Stomach smooth muscle (tissue), 2 donors: Measurements from ENCODE around the gene SLC25A34.
"Not testable (repeated sequence)": the region's sequence is repeated elsewhere in the genome, so short reads cannot be mapped to it uniquely, and the experiment has no call there.

ENCODE experiments used
- H3K27ac ChIP-seq: one replicate; pipeline ENCODE4 v1.7.0; 2013; ENCODE audit warnings: mild to moderate bottlenecking, low read length, inconsistent platforms
- H3K27me3 ChIP-seq, 2 donors: one replicate each; pipeline ENCODE4 v1.7.0; 2013; ENCODE audit warnings: low read length in 2 of 2; ENCODE audit not compliant: insufficient read depth in 2 of 2, control insufficient read depth in 1 of 2
- H3K36me3 ChIP-seq, 2 donors: one replicate each; pipeline ENCODE4 v1.7.0; 2013; ENCODE audit warnings: low read length in 2 of 2; ENCODE audit not compliant: control insufficient read depth in 2 of 2, insufficient read depth in 2 of 2
- H3K4me1 ChIP-seq: one replicate; pipeline ENCODE4 v1.7.0; 2013; ENCODE audit warnings: low read length; ENCODE audit not compliant: control insufficient read depth, insufficient read depth
- H3K4me3 ChIP-seq, 2 donors: one replicate each; pipeline ENCODE4 v1.7.0; 2013; ENCODE audit warnings: low read length in 2 of 2
- H3K9ac ChIP-seq, 2 donors: one replicate each; pipeline ENCODE4 v1.7.0; 2013; ENCODE audit warnings: low read length in 2 of 2, mild to moderate bottlenecking in 1 of 2
- H3K9me3 ChIP-seq, 2 donors: one replicate each; pipeline ENCODE4 v1.7.0; 2013; ENCODE audit warnings: low read length in 2 of 2; ENCODE audit not compliant: control insufficient read depth in 2 of 2
- donor health status: healthy.
- donor health status: Pancreatic carcinoma.

Gene SLC25A34

DNA sequence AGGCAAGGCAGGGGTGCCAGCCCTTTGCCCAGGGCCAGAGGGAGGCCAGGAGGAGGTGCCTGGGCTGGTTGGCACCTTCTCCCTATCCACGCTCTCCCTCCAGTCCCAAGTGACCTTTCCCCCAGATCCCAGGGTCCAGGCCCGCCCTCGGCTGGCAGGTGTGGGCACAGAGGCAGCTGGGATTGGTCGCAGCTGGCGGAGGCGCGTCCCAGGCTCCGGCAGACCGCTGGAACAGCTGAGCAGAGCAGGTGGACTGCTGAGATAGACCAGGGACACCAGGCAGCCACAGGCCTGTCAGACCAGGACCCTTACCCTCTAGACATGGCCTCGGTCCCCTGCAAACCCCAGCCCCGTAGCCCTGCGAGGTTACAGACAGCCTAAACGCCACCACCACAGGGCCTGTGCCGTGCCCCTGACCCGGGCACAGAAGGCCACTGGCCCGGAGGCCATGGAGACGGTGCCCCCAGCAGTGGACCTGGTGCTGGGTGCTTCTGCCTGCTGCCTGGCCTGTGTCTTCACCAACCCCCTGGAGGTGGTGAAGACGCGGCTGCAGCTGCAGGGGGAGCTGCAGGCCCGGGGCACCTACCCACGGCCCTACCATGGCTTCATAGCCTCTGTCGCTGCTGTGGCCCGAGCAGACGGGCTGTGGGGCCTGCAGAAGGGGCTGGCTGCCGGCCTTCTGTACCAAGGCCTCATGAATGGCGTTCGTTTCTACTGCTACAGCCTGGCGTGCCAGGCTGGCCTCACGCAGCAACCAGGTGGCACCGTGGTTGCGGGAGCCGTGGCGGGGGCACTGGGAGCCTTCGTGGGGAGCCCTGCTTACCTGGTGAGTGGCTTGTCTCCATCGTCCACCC lies at the start of gene SLC25A34:
Gene SLC25A34 (plus strand): TSS at position 221 of the 854 bp plus-strand sequence. CDS start 228 bp downstream, at position 449.
- Histone ChIP-seq H3K4me1 (peaks cover 10% of the 10 kb centered on the region), H3K27me3 (no peaks in the 10 kb centered on the region), H3K27ac (peak within 1 kb of the TSS; percentile 37), H3K4me3 (no peak within 1 kb of the TSS), H3K9me3 (no peaks in the 10 kb centered on the region), H3K36me3 (peaks cover 21% of the 10 kb centered on the region in 2 donors), H3K9ac (peak within 1 kb of the TSS in 1 of 2 donors; percentile 21)

DNA sequence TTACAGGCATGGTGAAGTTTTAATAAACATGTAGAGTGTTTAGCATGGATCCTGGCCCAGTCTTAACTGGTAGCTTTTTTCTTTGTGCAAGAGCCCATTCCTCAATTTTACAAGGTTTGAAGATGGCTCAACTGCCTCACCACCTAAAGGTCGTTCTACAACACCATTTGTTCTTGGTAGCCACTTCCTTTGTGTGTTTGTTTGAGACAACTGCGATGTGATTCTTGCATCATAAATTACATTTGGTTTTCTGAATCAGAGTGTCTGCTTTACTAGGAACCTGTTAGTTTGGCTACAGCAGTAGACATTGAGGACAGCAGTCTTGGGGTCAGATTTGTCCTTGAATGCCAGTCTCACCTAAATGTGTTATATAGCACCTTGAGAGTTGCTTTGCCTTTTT lies 48.6 kb upstream of the SLC25A34 start:
- Histone ChIP-seq H3K4me1 (peaks cover 30% of the 10 kb centered on the region), H3K9ac (no peak overlapping the region), H3K4me3 (no peak overlapping the region), H3K36me3 (no peaks in the 10 kb centered on the region), H3K27ac (no peak overlapping the region), H3K27me3 (no peaks in the 10 kb centered on the region), H3K9me3 (no peaks in the 10 kb centered on the region)

DNA sequence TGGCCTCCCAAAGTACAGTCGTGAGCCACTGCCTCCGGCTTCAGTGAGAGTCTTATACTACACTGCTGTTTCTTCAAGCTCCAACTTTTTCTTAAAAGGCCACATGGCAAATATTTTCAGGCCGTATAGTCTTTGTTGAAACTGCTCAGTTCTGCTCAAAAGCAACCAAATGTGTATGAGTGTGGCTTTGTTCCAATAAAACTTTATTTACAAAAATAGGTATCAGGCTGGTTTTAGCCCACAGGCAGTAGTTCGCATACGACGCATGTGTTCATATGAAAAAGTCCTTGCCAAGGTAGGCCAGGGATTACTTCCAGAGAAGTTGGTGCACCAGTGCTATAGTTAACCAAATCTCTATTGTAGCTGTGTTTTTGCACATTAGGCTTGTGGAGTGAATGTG lies 45.7 kb upstream of the SLC25A34 start:
- Histone ChIP-seq H3K27me3 (no peaks in the 10 kb centered on the region), H3K4me3 (no peak overlapping the region), H3K4me1 (peaks cover 22% of the 10 kb centered on the region), H3K9ac (no peak overlapping the region), H3K36me3 (no peaks in the 10 kb centered on the region), H3K27ac (no peak overlapping the region), H3K9me3 (no peaks in the 10 kb centered on the region)

DNA sequence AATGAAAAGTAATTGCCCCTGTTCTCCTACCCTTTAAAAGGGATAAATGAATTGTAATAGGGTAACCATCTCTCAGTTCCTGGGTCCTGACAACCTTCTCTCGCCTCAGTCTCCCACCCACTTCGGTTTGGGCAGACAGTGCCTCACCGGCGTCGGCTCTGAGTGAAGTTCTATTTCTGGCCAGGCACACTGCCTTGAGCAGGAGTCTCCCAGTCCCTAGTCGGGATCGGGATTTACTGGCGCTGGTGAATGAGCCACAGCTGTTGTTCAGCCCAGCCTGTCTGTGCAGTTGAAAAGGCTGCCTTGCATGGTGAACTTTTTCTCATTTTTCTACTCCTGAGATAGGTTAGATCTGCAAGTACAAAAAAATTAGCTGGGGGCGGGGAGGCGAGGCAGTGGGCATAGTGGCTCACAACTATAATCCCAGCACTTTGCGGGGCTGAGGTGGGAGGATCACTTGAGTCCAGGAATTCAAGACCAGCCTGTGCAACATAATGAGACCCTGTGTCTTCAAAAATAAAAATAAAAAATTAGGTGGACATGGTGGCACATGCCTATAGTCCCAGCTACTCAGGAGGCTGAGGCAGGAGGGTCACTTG lies 44.5 kb upstream of the SLC25A34 start:
- H3K27ac ChIP-seq, result no peak overlapping the region
- H3K4me1 ChIP-seq, result peaks cover 12% of the 10 kb centered on the region
- H3K9ac ChIP-seq, result no peak overlapping the region
- H3K9me3 ChIP-seq, result no peaks in the 10 kb centered on the region
- H3K27me3 ChIP-seq, result no peaks in the 10 kb centered on the region
- peaks cover 0 to under 1% of the 10 kb centered on the region in 2 donors for H3K36me3 ChIP-seq
- H3K4me3 ChIP-seq, result peak overlapping the region in 1 of 2 donors; percentile 22

DNA sequence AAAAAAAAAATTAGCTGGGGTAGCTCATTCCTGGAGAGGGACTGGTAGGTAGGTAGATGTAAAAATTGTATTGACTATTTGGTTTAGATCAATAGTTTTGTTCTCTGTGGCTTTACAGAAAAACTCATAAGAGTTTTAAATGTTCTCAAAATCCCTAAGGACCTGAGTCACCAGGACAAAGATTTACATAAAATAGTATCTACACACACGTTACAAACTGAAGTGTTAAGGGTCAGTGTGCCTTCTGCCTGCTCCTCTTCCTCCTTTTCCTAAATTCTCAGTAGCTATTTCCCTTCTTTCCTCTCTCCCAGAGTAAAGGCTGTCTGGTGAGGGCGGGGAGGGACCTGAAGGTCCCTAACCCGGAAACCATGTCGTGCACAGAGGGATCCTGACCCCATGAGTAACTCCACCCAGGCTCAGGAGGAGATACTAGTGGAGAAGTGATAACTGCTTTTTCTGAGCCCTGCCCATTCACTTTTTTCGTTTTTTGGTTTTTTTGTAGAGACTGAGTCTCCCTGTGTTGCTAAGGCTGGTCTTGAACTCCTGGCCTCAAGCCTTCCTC lies 43.9 kb upstream of the SLC25A34 start:
- Histone ChIP-seq H3K4me3 (no peak overlapping the region), H3K9me3 (no peaks in the 10 kb centered on the region), H3K9ac (no peak overlapping the region), H3K27ac (no peak overlapping the region), H3K4me1 (peaks cover 12% of the 10 kb centered on the region), H3K27me3 (no peaks in the 10 kb centered on the region), H3K36me3 (peaks cover 2 to 5% of the 10 kb centered on the region in 2 donors)

- Histone ChIP-seq H3K4me1 (peaks cover 14% of the 10 kb centered on the region), H3K9me3 (no peaks in the 10 kb centered on the region), H3K9ac (no peak overlapping the region), H3K4me3 (no peak overlapping the region), H3K27me3 (no peaks in the 10 kb centered on the region), H3K27ac (no peak overlapping the region), H3K36me3 (peaks cover 2 to 5% of the 10 kb centered on the region in 2 donors)
Measured at GRCh38 chr1:15693371-15693770, 42.7 kb upstream of the SLC25A34 start.

DNA sequence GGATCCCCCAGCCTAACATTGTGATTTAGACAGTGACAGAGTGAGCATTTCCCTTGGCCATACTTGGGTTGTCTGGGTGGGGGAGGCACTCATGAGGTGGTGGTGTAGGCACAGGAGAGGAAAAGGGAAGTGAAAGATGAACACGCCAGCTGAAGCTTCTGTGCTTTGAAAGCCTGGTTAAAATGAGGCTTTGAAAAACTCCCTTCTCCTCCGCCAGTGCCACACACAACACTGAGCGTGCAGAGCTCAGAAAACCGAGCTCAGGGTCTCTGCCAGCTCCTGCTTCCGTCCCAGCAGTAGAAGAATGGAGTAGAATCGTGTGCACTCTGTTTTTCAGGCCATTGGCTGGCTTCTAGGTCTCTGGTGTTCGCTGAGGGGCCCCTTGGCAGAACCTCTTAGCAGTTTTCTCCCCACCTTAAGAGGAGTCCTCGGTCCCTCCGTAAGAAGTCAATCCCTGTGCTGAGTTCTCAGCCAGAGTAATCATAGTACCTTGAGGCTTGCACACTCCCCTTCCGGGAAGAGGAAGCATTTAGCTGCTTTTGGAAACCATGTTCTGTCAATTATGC lies 39.0 kb upstream of the SLC25A34 start:
- no peak overlapping the region for H3K4me3 ChIP-seq
- H3K9ac ChIP-seq, result no peak overlapping the region
- H3K27me3 ChIP-seq, result no peaks in the 10 kb centered on the region
- peaks cover 2 to 5% of the 10 kb centered on the region in 2 donors for H3K36me3 ChIP-seq
- peaks cover 17% of the 10 kb centered on the region for H3K4me1 ChIP-seq
- no peak overlapping the region for H3K27ac ChIP-seq
- H3K9me3 ChIP-seq, result no peaks in the 10 kb centered on the region

GRCh38 chr1:15698201-15698600 lies 37.9 kb upstream of the SLC25A34 start:
- H3K4me1 ChIP-seq, result peaks cover 23% of the 10 kb centered on the region
- no peaks in the 10 kb centered on the region for H3K27me3 ChIP-seq
- H3K4me3 ChIP-seq, result no peak overlapping the region
- peaks cover 2 to 5% of the 10 kb centered on the region in 2 donors for H3K36me3 ChIP-seq
- no peak overlapping the region for H3K9ac ChIP-seq
- H3K9me3 ChIP-seq, result no peaks in the 10 kb centered on the region
- H3K27ac ChIP-seq, result no peak overlapping the region

GRCh38 chr1:15699321-15699720 lies 36.7 kb upstream of the SLC25A34 start:
- H3K27me3 ChIP-seq, H3K9me3 ChIP-seq, H3K27ac ChIP-seq, H3K4me3 ChIP-seq, H3K9ac ChIP-seq, H3K36me3 ChIP-seq: not testable (repeated sequence)
- peaks cover 31% of the 10 kb centered on the region for H3K4me1 ChIP-seq

DNA sequence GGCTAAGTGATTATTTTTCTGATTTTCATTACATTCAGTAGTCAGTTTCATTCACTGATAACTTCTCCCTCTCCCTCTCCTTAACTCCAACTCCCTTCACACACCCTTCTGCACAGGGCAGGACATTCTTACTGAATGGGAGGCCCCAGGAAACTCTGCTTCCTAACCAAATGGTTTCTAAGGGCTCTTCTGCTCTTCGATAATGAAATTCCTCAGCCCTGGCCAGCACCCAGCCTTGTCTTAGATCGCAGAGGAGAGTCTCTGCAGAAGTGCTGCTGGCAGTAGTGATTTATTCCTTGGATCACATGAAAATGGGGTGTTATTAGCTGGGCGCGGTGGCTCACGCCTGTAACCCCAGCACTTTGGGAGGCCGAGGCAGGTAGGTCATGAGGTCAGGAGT lies 35.5 kb upstream of the SLC25A34 start:
- Histone ChIP-seq H3K9me3 (no peaks in the 10 kb centered on the region), H3K9ac (no peak overlapping the region), H3K4me1 (peaks cover 40% of the 10 kb centered on the region), H3K27ac (no peak overlapping the region), H3K27me3 (no peaks in the 10 kb centered on the region), H3K36me3 (peaks cover 2 to 7% of the 10 kb centered on the region in 2 donors), H3K4me3 (no peak overlapping the region)
